K562 (cell line): ENCODE data around the gene AMDHD2. TPM values are rescaled to one million over a fixed set of nuclear protein-coding genes. Genes with fewer than 3 reads are reported as not detected.
A peak's percentile ranks its signal among the peaks of the same experiment; 100 is the strongest.

Experiments used
- BRF1 ChIP-seq: IDR thresholded peaks from 3 replicates; pipeline ENCODE4 v1.6.1; 2011; ENCODE audit warnings: borderline replicate concordance, mild to moderate bottlenecking; ENCODE audit not compliant: insufficient read length; ENCODE audit errors: extremely low read depth
- CCNT2 ChIP-seq: IDR thresholded peaks from 2 replicates; pipeline ENCODE4 v1.6.1; 2011; ENCODE audit warnings: borderline replicate concordance, low read depth, mild to moderate bottlenecking, moderate library complexity, mixed read lengths, low read length; ENCODE audit not compliant: insufficient read length; ENCODE audit errors: extremely low read depth
- HDAC8 ChIP-seq: fragments of 450-650 bp; IDR thresholded peaks from 2 replicates; pipeline ENCODE4 v1.6.1; 2016; ENCODE audit warnings: mild to moderate bottlenecking, missing genetic modification characterization, moderate library complexity, missing compliant biosample characterization
- HMGN3 ChIP-seq: IDR thresholded peaks from 2 replicates; pipeline ENCODE4 v1.6.1; 2011; ENCODE audit warnings: borderline replicate concordance, low read depth, mild to moderate bottlenecking, mixed read lengths, low read length; ENCODE audit not compliant: insufficient read length; ENCODE audit errors: extremely low read depth
- NCOA1 ChIP-seq: fragments of 450-650 bp; IDR thresholded peaks from 2 replicates; pipeline ENCODE4 v1.6.1; 2016; ENCODE audit warnings: low read depth
- NKRF ChIP-seq: fragments of 450-650 bp; IDR thresholded peaks from 2 replicates; pipeline ENCODE4 v1.6.1; 2016; ENCODE audit warnings: borderline replicate concordance
- POLR2G ChIP-seq: fragments of 200-400 bp; formaldehyde crosslinking; IDR thresholded peaks from 2 replicates; pipeline ENCODE4 v1.6.1; 2017; ENCODE audit warnings: low read depth, mild to moderate bottlenecking, antibody characterized with exemption, low read length, moderate library complexity
- RAD51 ChIP-seq: fragments of 450-650 bp; IDR thresholded peaks from 2 replicates; pipeline ENCODE4 v1.7.1; 2016; ENCODE audit warnings: low read depth, mild to moderate bottlenecking, borderline replicate concordance
- SNIP1 ChIP-seq: fragments of 450-650 bp; IDR thresholded peaks from 2 replicates; pipeline ENCODE4 v1.7.1; 2017; ENCODE audit warnings: low read depth, mild to moderate bottlenecking
- TFAP4 ChIP-seq: sonication (generic); formaldehyde crosslinking; IDR thresholded peaks from 2 replicates; pipeline ENCODE4 v1.8.0; 2022; ENCODE audit warnings: missing genetic modification reagents, mild to moderate bottlenecking, moderate library complexity, borderline replicate concordance
- ZBTB9 ChIP-seq: fragments of 450-650 bp; formaldehyde crosslinking; IDR thresholded peaks from 2 replicates; pipeline ENCODE4 v1.4.0; 2020; ENCODE audit warnings: mild to moderate bottlenecking, moderate library complexity
- ZNF740 ChIP-seq, 3 experiments: fragments of 200-800 bp in 1 of 3; sonication (Bioruptor generic) in 1 of 3; sonication (generic) in 1 of 3; formaldehyde crosslinking in 1 of 3; IDR thresholded peaks; 2 replicates each; pipeline versions ENCODE4 v1.6.1 to v1.8.0; 2016 to 2022; ENCODE audit warnings: mild to moderate bottlenecking in 2 of 3, missing compliant biosample characterization in 2 of 3, missing genetic modification characterization in 2 of 3, missing genetic modification reagents in 1 of 3
- ZSCAN32 ChIP-seq: fragments of 450-650 bp; formaldehyde crosslinking; IDR thresholded peaks from 2 replicates; pipeline ENCODE4 v1.4.0; 2020; ENCODE audit warnings: mild to moderate bottlenecking, moderate library complexity
- polyA plus RNA-seq, 8 experiments: library from polyadenylated mRNA; depleted of rRNA in 4 of 8; stranded (reverse) in 5 of 8; unstranded in 3 of 8; fragments of >200 nt; fragmentation: Nextera tagmentation in 2 of 8; fragmentation: Illumina TruSeq in 1 of 8; extraction: Ambion mirVana in 2 of 8; extraction: Trizol in 1 of 8; gene quantifications; 2 replicates each; pipeline versions ENCODE4 v1.2.1 to v1.2.3, GENCODE V29; 2011 to 2014; ENCODE audit warnings: inconsistent platforms in 1 of 8, missing spikeins in 1 of 8
- total RNA-seq, 7 experiments: library from RNA; depleted of rRNA in 6 of 7; stranded (reverse); fragments of >200 nt in 6 of 7; fragmentation: Illumina TruSeq in 2 of 7; extraction: Trizol in 2 of 7; gene quantifications; 2 replicates each; pipeline versions ENCODE4 v1.2.1 to v1.2.3, GENCODE V29; 2011 to 2021; ENCODE audit warnings: low replicate concordance in 1 of 7
- TF ChIP-seq, protein P1 (sequence below): sonication (generic); formaldehyde crosslinking; IDR thresholded peaks from 2 replicates; pipeline ENCODE4 v1.5.0; 2020; ENCODE audit warnings: missing genetic modification reagents
- TF ChIP-seq, protein P2 (sequence below): sonication (generic); formaldehyde crosslinking; IDR thresholded peaks from 2 replicates; pipeline ENCODE4 v1.8.1; 2023; ENCODE audit warnings: mild to moderate bottlenecking, missing genetic modification reagents

Gene AMDHD2
- total and polyA plus RNA-seq, 9 of the 15 experiments (the other 6 are each of a cell fraction or from before 2014, with no cell fraction given) = 0.38 to 56.9 (median 18.3) TPM; not detected in 1

DNA sequence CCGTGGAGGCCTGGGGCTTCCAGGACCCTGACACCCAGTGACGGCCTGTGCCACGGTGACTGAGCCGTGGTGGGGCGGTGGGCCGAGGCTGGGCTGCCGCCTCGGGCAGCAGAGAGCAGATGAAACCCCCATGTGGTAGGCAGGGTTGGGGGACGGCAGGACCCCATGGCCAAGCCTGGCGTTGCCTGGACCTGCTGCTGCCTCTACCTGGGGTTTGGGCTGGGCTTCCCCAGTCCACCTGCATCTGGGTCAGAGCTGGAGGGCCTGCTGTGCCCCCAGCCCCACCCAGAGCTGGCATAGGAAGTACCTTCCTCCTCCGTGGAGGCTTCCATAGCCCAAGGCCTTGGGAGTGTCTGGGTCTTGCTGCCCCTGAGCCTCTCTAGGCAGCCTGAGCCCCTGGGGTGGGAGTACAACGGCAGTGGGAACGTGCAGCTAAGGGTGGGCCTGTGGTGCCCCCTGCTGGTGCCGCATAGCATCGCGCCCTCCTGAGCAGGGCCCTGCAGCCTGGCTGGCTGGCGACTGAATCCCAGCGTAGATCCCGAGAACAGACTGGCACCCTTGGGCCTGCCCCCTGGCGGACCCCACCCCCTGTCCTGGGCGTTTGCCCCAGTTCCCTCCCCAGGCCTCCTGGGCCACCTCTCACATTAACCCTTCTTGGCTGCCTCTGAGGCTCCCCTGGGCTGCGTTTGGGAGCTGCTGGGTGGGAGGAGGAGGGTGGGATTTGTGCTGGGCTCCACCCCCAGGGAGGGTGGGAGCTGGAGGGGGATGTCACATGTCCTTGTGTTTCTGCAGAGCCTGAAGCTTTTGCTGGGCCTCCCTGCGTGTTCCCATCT lies 19.0 kb upstream of the AMDHD2 start (continued):
- TF ChIP-seq ZNF740 (CRISPR knock-in tag; IDR thresholded peaks at IDR 0.05) = peak; percentile 72
- no peak for TF ChIP-seq ZNF740 (tag; IDR thresholded peaks at IDR 0.05)
- TF ChIP-seq POLR2G = peak; percentile 38; the same call in 1 of the 2 replicates
- no peak for TF ChIP-seq HDAC8 (tag)
- no peak for TF ChIP-seq ZBTB9 (CRISPR knock-in tag)
- TF ChIP-seq BRF1 = no peak
- no peak for TF ChIP-seq ZSCAN32 (CRISPR knock-in tag)
- 0 out of 2 replicates have a peak, but pooled peaks have one; percentile 13 for TF ChIP-seq NCOA1
- TF ChIP-seq, protein P1, sequence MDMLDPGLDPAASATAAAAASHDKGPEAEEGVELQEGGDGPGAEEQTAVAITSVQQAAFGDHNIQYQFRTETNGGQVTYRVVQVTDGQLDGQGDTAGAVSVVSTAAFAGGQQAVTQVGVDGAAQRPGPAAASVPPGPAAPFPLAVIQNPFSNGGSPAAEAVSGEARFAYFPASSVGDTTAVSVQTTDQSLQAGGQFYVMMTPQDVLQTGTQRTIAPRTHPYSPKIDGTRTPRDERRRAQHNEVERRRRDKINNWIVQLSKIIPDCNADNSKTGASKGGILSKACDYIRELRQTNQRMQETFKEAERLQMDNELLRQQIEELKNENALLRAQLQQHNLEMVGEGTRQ (CRISPR knock-in tag) = peak; percentile 60
- TF ChIP-seq, protein P2, sequence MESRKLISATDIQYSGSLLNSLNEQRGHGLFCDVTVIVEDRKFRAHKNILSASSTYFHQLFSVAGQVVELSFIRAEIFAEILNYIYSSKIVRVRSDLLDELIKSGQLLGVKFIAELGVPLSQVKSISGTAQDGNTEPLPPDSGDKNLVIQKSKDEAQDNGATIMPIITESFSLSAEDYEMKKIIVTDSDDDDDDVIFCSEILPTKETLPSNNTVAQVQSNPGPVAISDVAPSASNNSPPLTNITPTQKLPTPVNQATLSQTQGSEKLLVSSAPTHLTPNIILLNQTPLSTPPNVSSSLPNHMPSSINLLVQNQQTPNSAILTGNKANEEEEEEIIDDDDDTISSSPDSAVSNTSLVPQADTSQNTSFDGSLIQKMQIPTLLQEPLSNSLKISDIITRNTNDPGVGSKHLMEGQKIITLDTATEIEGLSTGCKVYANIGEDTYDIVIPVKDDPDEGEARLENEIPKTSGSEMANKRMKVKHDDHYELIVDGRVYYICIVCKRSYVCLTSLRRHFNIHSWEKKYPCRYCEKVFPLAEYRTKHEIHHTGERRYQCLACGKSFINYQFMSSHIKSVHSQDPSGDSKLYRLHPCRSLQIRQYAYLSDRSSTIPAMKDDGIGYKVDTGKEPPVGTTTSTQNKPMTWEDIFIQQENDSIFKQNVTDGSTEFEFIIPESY (CRISPR knock-in tag) = peak; percentile 83; the same call in 1 of the 2 replicates
- TF ChIP-seq HMGN3 = peak; percentile 63
- TF ChIP-seq SNIP1 = no peak
- peak; percentile 27 for TF ChIP-seq CCNT2
- peak; percentile 57 for TF ChIP-seq TFAP4
- TF ChIP-seq NKRF = no peak
- TF ChIP-seq RAD51 = peak; percentile 43; the same call in 1 of the 2 replicates
